Heart left ventricle (tissue), 13 donors: Measurements from ENCODE around the gene PTGR3.

Experiments used
- POLR2A ChIP-seq, 2 donors: fragments of 450-650 bp; IDR thresholded peaks; one replicate each; pipeline ENCODE4 v1.6.1; 2017; ENCODE audit warnings: antibody characterized with exemption in 2 of 2, mild to moderate bottlenecking in 2 of 2, moderate library complexity in 2 of 2
- TF ChIP-seq, protein P1 (sequence below), 12 donors: fragments of 200-600 bp; sonication (generic) in 4 of 12; IDR thresholded peaks; one replicate each; pipeline versions ENCODE4 v1.5.0 to v1.8.0; 2018 to 2022; ENCODE audit warnings: antibody characterized with exemption in 12 of 12, mild to moderate bottlenecking in 5 of 12
- donor health status: ischemic (EF 13 %, LVEDD 7.1; RV severe dilation, severe dysfunction).
- donor health status: DM: no; HTN: yes; CAD: no.
- donor health status: DM: no; HTN: no; CAD: no.
- donor health status: ischemic (EF 25% LVEDD 6.9; RV normal size, moderate dysfunction).
- donor health status: ischemic (EF 25% LVEDD 5.7; RV mildly dilated, moderate dysfunction).
- donor health status: ischemic (EF 35%, LVEDD 5.7; RV mildly dilated, moderate dysfunction).
- donor health status: nonischemic (EF 11% LVEDD 7.7; RV severe dilation, severe dysfunction).
- donor health status: DM: yes; HTN: yes; CAD: no.
- donor health status: PGD.
- donor health status: ischemic (EF 29% LVEDD 5.4; RV normal size, mild dysfunction).
- donor health status: nonischemic (EF 23%, LVEDD 6.1; RV moderate dilation, normal function).

- TF ChIP-seq POLR2A (IDR thresholded peaks at IDR 0.05), result no peak
- TF ChIP-seq, protein P1, sequence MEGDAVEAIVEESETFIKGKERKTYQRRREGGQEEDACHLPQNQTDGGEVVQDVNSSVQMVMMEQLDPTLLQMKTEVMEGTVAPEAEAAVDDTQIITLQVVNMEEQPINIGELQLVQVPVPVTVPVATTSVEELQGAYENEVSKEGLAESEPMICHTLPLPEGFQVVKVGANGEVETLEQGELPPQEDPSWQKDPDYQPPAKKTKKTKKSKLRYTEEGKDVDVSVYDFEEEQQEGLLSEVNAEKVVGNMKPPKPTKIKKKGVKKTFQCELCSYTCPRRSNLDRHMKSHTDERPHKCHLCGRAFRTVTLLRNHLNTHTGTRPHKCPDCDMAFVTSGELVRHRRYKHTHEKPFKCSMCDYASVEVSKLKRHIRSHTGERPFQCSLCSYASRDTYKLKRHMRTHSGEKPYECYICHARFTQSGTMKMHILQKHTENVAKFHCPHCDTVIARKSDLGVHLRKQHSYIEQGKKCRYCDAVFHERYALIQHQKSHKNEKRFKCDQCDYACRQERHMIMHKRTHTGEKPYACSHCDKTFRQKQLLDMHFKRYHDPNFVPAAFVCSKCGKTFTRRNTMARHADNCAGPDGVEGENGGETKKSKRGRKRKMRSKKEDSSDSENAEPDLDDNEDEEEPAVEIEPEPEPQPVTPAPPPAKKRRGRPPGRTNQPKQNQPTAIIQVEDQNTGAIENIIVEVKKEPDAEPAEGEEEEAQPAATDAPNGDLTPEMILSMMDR (IDR thresholded peaks at IDR 0.05), result no peak
Observed at GRCh38 chr18:75189696-75190095, 19.2 kb downstream of the PTGR3 start.
